SH-SY5Y (cell line): ENCODE results near the gene SCYGR3.

Source experiments
- GATA2 ChIP-seq: IDR thresholded peaks from 2 replicates; pipeline ENCODE4 v1.6.1; 2011; ENCODE audit warnings: mild to moderate bottlenecking, low read depth, low read length
- GATA3 ChIP-seq: IDR thresholded peaks from 2 replicates; pipeline ENCODE4 v1.6.1; 2011; ENCODE audit warnings: low read depth, mild to moderate bottlenecking, low read length, moderate library complexity

- TF ChIP-seq GATA2 = no peak
- TF ChIP-seq GATA3 = no peak
Observed at GRCh38 chr2:227570615-227571014, 44.0 kb downstream of the SCYGR3 start.
